PC-9 (cell line): ENCODE results near the gene AUP1. TPM values are rescaled to one million over a fixed set of nuclear protein-coding genes. Genes with fewer than 3 reads are reported as not detected.

Source experiments
- BruUV-seq: library from RNA; stranded (reverse); fragments of 400-500 nt; replicated peaks from 2 replicates; lab custom pipeline; 2021; lab: Mats Ljungman, UMichigan
- CTCF ChIA-PET: fragments of 300-600 bp; sonication (Branson Sonifier 250); formaldehyde crosslinking; loops from one replicate; lab custom pipeline; 2022; ENCODE audit warnings: antibody characterized with exemption; lab: Charles Lee
- POLR2A ChIA-PET: fragments of 300-600 bp; sonication (Branson Sonifier 250); formaldehyde crosslinking; loops from one replicate; lab custom pipeline; 2022; ENCODE audit warnings: antibody characterized with exemption; ENCODE audit not compliant: unreplicated experiment; lab: Charles Lee
- DNase-seq, 2 experiments: peaks; one replicate each; pipeline versions ENCODE4 v3.0.0 to v3.0.0-alpha.2; 2015 to 2022; ENCODE audit warnings: mixed read lengths in 1 of 2
- H2AFZ ChIP-seq: fragments of 200-600 bp; sonication (generic); 2 replicates; pipeline ENCODE4 v1.8.1; 2017; ENCODE audit warnings: antibody characterized with exemption
- H3F3A ChIP-seq: fragments of 200-600 bp; sonication (generic); 2 replicates; pipeline ENCODE4 v1.8.1; 2017; ENCODE audit warnings: antibody characterized with exemption, mild to moderate bottlenecking, low read depth; ENCODE audit not compliant: insufficient read depth
- H3K27ac ChIP-seq: fragments of 200-600 bp; sonication (generic); 2 replicates; pipeline ENCODE4 v1.6.1; 2016; ENCODE audit warnings: mixed run types
- H3K27me3 ChIP-seq: fragments of 200-600 bp; sonication (generic); 2 replicates; pipeline ENCODE4 v1.6.1; 2016; ENCODE audit warnings: low read depth, mixed run types; ENCODE audit not compliant: insufficient read depth
- H3K36me3 ChIP-seq: fragments of 200-600 bp; sonication (generic); 2 replicates; pipeline ENCODE4 v1.6.1; 2016; ENCODE audit warnings: low read depth, mixed run types
- H3K4me1 ChIP-seq: fragments of 200-600 bp; sonication (generic); replicated peaks from 2 replicates; pipeline ENCODE4 v1.6.1; 2016; ENCODE audit warnings: mixed run types; ENCODE audit not compliant: insufficient read depth
- H3K4me2 ChIP-seq: fragments of 200-600 bp; sonication (generic); 2 replicates; pipeline ENCODE4 v1.6.1; 2017; ENCODE audit warnings: mixed run types
- H3K4me3 ChIP-seq: fragments of 200-600 bp; sonication (generic); 2 replicates; pipeline ENCODE4 v1.6.1; 2016; ENCODE audit warnings: mixed run types
- H3K79me2 ChIP-seq: fragments of 200-600 bp; sonication (generic); 2 replicates; pipeline ENCODE4 v1.6.1; 2017; ENCODE audit warnings: low read depth, mixed run types
- H3K9me2 ChIP-seq: fragments of 200-600 bp; sonication (generic); 2 replicates; pipeline ENCODE4 v1.8.1; 2017; ENCODE audit warnings: mild to moderate bottlenecking; ENCODE audit not compliant: insufficient read depth
- H3K9me3 ChIP-seq: fragments of 200-600 bp; sonication (generic); 2 replicates; pipeline ENCODE4 v1.8.1; 2016; ENCODE audit warnings: low read depth; ENCODE audit not compliant: insufficient read depth
- H4K20me1 ChIP-seq: fragments of 200-600 bp; sonication (generic); 2 replicates; pipeline ENCODE4 v1.8.1; 2017; ENCODE audit not compliant: insufficient read depth
- CTCF ChIP-seq: fragments of 200-600 bp; sonication (generic); conservative IDR thresholded peaks from 2 replicates; pipeline ENCODE4 v1.6.1; 2017; ENCODE audit warnings: mixed run types, antibody characterized with exemption, mild to moderate bottlenecking, moderate library complexity
- EZH2 ChIP-seq: fragments of 200-600 bp; sonication (generic); IDR thresholded peaks from 2 replicates; pipeline ENCODE4 v1.8.0; 2017; ENCODE audit warnings: antibody characterized with exemption, low read depth
- intact Hi-C: fragments of 100-400 bp; cut with micrococcal nuclease; formaldehyde crosslinking; loops from one replicate; pipeline ENCODE4 v1.10.0; 2022; ENCODE audit not compliant: unreplicated experiment
- total RNA-seq: library from RNA; stranded (reverse); gene quantifications from 2 replicates; pipeline ENCODE4 v1.2.3, GENCODE V29; 2021

AUP1 gene
- total RNA-seq, 1 experiment from 2014 or later, result 84.0 TPM

- POLR2A ChIA-PET, result no interaction called here
- no TSS peak for BruUV-seq
- peak overlapping the region; percentile 94 for H3K4me2 ChIP-seq
Measured at GRCh38 chr2:74550231-74550630, 20.7 kb upstream of the AUP1 start.

GRCh38 chr2:74548900-74549826 lies 19.7 kb upstream of the AUP1 start:
- Histone ChIP-seq H3K27ac (no peak overlapping the region), H4K20me1 (no peaks in the 10 kb centered on the region), H3K79me2 (peaks cover 16% of the 10 kb centered on the region), H3K27me3 (no peaks in the 10 kb centered on the region), H3K4me3 (peak overlapping the region; percentile 89), H2AFZ (peak overlapping the region; percentile 100), H3K4me1 (peaks cover 16% of the 10 kb centered on the region), H3K36me3 (no peaks in the 10 kb centered on the region), H3K9me3 (no peaks in the 10 kb centered on the region), H3K9me2 (no peaks in the 10 kb centered on the region), H3K4me2 (peak overlapping the region; percentile 94), H3F3A (peaks cover 27% of the 10 kb centered on the region; the same call in 1 of the 2 replicates)
- peak; percentile 49 to 72 for DNase-seq
- TF ChIP-seq EZH2 (no peak), CTCF (no peak)
- BruUV-seq, result TSS peak; percentile 57
- intact Hi-C loops, result loop anchor here (5.0 kb wide), 1 partner anchor 67 kb away; the partner anchor contains the start of genes CCDC142 and TTC31
- ChIA-PET POLR2A (no interaction called here), CTCF (no interaction called here)

More at GRCh38 chr2:74550231-74550630, 20.7 kb upstream of the AUP1 start:
- TF ChIP-seq CTCF, result no peak
- Histone ChIP-seq H3K4me1 (peaks cover 16% of the 10 kb centered on the region), H3F3A (peaks cover 25% of the 10 kb centered on the region; the same call in 1 of the 2 replicates), H3K36me3 (no peaks in the 10 kb centered on the region), H4K20me1 (no peaks in the 10 kb centered on the region), H3K27ac (no peak overlapping the region), H3K9me2 (no peaks in the 10 kb centered on the region), H3K79me2 (peaks cover 16% of the 10 kb centered on the region), H3K9me3 (no peaks in the 10 kb centered on the region), H3K4me3 (peak overlapping the region; percentile 89; the same call in 1 of the 2 replicates), H2AFZ (no peak overlapping the region), H3K27me3 (no peaks in the 10 kb centered on the region)
- CTCF ChIA-PET, result no interaction called here
- no peak for DNase-seq
- intact Hi-C loops, result no loop called here

GRCh38 chr2:74548285-74548899 lies 18.9 kb upstream of the AUP1 start:
- Histone ChIP-seq H4K20me1 (no peaks in the 10 kb centered on the region), H3K9me3 (no peaks in the 10 kb centered on the region), H3K9me2 (no peaks in the 10 kb centered on the region), H3K27ac (no peak overlapping the region), H3K79me2 (peaks cover 16% of the 10 kb centered on the region), H3K4me2 (peak overlapping the region; percentile 94), H3K4me3 (peak overlapping the region; percentile 89; the same call in 1 of the 2 replicates), H3K36me3 (no peaks in the 10 kb centered on the region), H2AFZ (peak overlapping the region; percentile 100), H3K27me3 (no peaks in the 10 kb centered on the region), H3F3A (peaks cover 30% of the 10 kb centered on the region; the same call in 1 of the 2 replicates), H3K4me1 (peaks cover 13% of the 10 kb centered on the region)
- TF ChIP-seq CTCF (no peak), EZH2 (no peak)
- intact Hi-C loops, result loop anchor here (5.0 kb wide), 1 partner anchor 66 kb away; the partner anchor contains the start of genes CCDC142 and TTC31
- ChIA-PET CTCF (no interaction called here), POLR2A (no interaction called here)
- DNase-seq, result no peak
- BruUV-seq, result TSS peak; percentile 27
